Stimulated activated naive CD8-positive, alpha-beta T cell treated with anti-CD3 and anti-CD28 coated beads, Interleukin-15, Interleukin-2, amounts not matched to agents 100 U/mL and 50 U/mL, for 24 hours (primary cell): ENCODE measurements around the gene RNF7.
A peak's percentile ranks its signal among the peaks of the same experiment; 100 is the strongest.
"Not testable (repeated sequence)": the region's sequence is repeated elsewhere in the genome, so short reads cannot be mapped to it uniquely, and the experiment has no call there.

Experiments used
- ATAC-seq: fragments of 150-1000 bp; cut with Tn5 transposase; one replicate; pipeline ENCODE4 v1.10.0; 2021
- DNase-seq: peaks from one replicate; pipeline ENCODE4 v3.0.0; 2021

RNF7 gene

DNA sequence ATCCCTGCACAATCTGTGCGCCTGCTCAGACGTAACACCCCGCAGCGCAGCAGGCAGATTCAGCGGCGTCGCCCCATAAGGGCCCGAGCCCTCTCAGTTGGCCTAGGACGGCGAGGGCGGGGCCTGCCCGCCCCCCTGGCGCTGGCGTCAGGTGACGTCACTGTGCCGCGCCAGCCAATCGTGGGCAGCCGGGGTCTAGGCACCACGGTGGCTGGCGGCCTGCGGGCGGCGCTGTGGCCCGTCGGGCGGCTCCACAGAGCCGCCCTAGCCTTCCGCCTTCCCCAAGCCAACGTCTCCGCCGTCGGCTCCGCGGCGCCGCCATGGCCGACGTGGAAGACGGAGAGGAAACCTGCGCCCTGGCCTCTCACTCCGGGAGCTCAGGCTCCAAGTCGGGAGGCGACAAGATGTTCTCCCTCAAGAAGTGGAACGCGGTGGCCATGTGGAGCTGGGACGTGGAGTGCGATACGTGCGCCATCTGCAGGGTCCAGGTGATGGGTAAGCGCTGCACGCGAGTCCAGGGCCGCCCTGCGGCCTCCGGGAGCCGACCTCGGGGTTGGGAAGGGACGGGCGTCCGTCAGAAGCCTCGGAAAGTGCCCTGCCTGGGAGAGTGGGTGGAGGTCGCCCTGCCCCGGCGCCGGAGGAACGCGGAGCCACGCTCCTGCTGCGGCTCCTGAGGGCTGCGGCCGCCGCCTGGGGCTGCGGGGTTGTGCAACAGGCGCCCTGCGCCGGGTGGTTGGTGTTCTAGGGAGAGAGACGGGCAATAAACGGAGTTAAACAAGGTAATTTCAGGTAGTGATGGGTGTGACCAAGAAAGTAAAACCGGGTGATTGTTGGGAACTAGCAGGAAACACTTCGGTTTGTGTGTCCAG is at the start of gene RNF7:
Gene RNF7, plus strand, starts transcription at position 277 of the 869 bp plus-strand sequence. Its CDS starts 44 bp downstream, at position 321.
- ATAC-seq, result peak; percentile 97
- DNase-seq, result peak; percentile 97

DNA sequence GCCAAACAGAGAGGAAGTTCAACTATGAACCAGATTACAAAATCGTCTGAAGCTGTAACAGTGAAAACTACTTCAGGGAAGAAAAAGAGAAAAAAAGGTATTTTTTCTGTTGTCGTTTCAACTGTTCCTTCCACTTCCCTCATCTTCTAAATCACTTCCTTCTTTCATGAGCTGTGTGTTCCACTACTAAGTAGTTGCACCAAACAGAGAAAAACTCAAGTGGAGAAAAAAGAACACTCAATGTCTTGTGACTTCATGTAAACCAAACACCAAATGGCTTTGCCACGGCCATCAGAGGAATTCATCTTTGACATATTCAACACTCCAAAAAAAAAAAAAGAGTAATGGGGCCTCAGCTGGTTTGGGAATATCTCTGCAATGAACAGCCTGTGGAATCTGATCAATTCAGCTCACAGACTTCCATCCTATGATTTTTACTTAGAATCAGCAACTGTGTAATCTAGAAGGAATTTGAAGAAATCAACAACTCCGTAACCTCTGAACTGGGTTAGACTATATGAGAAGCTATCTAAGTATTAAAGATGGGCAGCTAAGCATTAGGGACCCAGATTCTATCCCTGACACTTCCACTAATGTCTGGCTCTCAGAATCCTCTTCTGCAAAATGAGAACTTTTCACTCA is 47.5 kb upstream of the RNF7 start:
- DNase-seq, result no peak
- ATAC-seq, result no peak

DNA sequence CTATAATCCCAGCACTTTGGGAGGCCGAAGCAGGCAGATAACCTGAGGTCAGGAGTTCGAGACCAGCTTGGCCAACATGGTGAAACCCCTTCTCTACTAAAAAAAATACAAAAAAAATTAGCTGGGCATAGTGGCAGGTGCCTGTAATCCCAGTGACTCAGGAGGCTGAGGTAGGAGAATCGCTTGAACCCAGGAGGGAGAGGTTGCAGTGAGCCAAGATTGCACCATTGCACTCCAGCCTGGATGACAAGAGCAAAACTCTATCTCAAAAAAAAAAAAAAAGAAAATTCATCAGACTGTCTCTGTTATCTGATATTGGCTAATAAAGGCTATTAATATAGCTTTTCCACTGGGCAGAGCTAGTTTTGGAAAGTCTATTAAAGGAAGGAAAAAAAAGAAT is 46.6 kb upstream of the RNF7 start:
- not testable (repeated sequence) for DNase-seq, ATAC-seq

DNA sequence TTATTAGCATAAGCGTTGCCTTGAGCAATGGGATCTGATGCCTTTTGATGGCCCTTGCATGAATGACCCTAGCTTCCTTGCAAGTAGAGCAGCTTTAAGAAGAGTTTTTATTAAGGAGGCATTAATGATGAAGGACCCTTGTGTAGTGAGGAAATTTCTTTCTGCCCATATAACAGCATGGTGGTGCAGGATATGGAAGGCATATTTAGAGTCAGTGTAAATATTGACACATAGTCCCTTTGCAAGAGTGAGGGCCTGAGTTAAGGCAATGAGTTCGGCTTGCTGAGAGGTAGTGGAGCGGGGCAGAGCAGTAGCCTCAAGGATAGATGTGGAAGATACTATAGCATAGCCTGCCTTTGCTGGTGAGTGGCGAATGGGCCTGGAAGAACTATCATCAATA is 45.1 kb upstream of the RNF7 start:
- not testable (repeated sequence) for DNase-seq, ATAC-seq

DNA sequence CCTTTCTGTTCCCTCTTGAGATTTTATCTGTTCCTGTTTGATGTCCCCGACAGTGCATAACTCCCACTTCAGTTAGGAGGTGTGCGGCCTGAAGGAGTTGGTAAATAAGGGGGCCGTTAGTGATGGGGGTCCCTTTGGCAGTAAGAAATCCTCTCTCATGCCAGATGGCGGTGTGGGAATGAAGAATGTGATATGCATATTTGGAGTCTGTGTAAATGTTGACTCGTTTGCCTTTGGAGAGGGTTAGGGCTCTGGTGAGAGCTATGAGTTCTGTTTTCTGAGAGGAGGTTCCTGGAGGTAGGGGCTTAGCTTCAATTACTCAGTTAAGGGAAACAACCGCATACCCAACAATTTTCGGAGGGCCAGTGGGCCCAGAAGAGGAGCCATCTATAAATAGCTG is 38.8 kb upstream of the RNF7 start:
- no peak for DNase-seq
- ATAC-seq, result no peak

DNA sequence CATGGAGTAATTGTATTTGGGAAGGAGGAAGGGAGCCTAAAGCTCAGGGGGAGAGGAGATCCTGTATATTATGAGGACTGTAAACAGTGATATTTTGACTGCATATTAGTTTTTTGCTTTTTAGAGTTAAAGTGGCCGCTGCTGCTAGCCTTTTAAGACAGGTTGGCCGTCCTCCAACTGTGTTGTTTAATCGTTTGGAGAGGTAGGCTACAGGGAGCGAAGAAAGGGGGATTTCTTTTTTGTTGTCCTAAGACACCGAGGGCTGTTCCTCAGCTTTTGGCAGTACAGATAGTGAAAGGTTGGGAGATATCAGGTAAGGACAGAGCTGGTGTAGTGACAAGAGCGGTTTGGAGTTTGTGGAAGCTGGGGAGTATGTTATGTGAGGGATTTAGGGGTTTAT is 38.2 kb upstream of the RNF7 start:
- ATAC-seq, result no peak
- no peak for DNase-seq

DNA sequence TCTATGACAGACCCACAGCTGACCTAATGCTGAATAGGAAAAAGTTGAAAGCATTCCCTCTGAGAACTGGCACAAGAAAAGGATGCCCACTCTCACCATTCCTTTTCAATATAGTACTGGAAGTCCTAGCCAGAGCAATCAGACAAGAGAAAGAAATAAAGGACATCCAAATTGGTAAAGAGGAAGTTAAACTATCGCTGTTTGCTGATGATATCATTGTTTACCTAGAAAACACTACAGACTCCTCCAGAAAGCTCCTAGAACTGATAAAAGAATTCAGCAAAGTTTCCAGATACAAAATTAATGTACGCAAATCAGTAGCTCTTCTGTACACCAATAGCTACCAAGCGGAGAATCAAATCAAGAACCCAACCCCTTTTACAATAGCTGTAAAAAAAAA is 34.7 kb upstream of the RNF7 start:
- not testable (repeated sequence) for DNase-seq, ATAC-seq

DNA sequence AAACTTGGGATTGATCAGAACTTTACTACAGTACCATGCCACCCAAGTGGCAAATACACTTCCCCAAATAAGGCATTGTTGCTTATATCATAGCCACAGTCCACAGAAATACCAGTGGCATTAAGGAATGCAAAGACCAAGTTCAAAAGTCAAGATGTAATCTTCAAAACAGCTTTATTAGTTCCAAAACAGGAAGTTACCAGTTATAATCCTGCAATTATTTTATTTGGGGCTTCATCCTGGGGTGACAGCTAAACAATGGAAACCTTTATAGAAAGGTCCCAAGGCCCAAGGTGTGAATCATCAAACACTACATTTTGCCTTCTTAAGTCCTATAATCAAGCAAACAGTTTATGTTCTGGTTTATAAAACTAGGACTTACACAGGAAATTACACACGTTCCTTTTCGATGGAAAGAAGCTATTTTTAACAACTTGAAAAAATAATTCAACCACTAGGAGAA is 30.3 kb upstream of the RNF7 start:
- no peak for ATAC-seq
- no peak for DNase-seq

DNA sequence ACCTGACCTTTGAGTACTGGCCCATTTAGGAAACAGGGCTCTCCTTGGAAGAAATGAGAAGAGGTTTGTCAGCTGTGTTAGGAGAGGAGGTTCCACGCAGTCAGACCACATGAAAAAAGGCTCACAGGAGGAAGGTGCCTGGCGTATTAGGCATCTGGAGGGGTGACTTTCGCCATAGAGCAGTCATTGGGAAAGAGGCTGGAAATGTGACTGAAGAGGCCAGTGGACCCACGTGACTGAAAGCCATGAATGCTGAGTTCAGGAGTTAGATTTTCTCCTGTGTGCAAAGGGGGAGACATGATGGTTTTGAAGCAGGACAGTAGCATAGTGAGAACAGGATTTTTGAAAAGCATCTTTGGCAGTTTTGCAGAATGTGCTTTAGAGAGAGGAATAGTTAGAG is 29.7 kb upstream of the RNF7 start:
- no peak for DNase-seq
- no peak for ATAC-seq

DNA sequence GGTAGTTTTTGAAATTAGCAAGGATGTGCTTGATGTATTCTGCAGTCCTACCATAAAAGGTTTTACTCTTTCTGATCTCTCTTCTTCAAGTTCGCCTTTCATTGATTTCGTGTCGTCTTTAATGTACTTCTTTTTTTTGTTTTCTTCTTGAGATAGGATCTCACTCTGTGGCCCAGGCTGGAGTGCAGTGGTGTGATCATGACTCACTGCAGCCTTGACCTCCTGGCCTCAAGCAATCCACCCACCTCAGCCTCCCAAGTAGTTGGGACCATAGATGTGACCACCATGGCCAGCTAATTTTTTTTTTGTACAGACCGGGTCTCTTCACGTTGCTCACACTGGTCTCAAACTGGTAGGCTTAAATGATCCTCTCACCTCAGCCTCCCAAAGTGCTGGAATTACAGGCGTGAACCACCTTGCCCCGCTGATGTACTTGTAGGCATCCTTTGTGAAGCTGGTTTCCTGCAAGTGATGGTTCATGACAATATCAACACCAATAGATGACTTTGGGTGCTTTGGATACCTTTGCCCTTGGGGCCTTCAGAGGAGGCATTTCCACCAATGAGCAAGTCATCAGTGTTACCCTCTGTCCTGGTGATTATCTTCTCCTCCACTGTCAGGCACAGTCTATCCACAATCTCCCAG is 28.9 kb upstream of the RNF7 start:
- no peak for ATAC-seq

DNA sequence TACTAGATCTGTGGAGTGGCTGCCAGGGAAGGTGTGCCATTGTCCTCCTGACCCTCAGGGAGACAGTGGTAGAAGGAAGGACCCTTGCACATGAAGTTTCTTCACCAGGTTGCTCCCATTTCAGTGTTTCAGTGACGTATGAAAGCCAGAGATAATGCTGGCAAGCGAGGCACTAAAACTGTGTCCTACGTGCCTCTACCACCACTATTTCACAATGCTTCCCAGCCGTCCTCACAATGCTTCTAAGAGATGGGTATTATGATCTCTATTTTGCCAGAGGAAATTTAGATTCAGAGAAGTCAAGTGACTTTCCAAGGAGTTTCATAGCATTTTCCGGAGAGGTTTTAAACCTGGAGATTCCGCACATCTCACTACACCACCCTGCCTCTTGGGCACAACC is 28.0 kb upstream of the RNF7 start:
- DNase-seq, result no peak
- no peak for ATAC-seq

More for the DNA sequence above, 28.9 kb upstream of the RNF7 start:
- DNase-seq, result no peak

DNA sequence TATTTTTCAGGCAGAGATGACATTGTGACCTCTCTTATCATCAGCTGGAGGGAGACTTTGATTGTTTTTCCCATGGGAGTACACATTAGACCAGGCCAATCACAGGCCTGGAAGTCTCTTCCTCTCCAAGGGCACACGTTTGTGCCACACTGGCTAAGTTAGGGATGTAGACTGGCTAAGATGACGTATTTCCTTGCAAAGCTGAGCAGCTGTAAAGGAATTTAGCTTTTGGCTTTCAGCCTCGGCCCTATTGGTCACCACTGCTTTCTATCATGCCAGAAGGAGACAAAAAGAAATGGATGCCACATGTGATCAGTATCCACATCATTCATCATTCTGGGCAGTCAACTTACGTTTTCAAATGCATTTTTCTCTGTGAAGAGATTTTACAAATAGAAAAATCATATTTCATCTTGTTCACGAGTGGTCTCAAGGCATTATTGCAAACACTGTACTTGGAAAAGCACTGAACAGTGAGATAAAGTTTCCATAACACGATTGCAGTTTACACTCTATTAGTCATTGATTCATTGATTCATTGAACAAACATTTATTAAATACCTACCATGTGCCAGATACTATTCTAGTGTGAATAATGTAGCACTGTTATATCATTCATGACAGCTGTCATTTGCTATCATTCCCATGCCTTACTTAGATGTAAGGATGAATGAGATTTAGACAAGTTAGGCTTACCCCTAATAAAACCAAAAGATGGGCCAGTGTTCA is 27.0 kb upstream of the RNF7 start:
- DNase-seq, result no peak
- no peak for ATAC-seq

DNA sequence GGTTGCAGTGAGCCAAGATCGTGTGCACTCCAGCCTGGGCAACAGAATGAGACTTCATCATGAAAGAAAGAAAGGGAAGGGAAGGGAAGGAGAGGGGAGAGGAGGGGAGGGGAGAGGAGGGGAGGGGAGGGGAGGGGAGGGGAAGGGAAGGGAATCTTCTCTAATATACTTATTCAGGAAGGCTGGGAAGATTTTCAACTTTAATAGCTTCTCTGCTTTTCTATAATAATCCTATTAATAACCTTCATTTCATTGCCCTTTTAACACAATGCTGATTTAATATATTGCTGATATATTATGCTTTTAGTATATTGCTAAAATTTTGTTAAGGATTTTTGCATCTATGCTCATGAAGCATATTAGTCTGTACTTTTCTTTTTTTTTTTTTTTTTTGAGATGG is 23.4 kb upstream of the RNF7 start:
- ATAC-seq (no peak), DNase-seq (no peak)

DNA sequence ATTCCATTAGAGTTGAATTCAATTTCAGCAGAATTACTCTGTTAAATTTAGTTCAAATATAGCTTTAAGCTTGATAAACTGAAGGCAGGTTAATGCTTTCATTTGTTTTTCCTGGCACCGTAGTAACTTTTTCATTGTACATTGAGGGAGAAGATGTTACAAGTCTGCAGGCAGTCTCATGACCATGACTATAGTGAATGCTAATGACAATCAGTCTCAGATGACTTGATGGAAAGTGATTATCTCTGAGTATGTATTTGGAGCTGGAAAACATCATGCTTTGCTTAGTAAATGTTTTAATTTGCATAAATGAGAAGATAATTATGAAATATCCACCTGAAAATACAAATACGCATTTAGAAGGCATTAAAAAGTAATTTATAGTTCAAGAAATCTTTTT is 16.0 kb upstream of the RNF7 start:
- no peak for DNase-seq

DNA sequence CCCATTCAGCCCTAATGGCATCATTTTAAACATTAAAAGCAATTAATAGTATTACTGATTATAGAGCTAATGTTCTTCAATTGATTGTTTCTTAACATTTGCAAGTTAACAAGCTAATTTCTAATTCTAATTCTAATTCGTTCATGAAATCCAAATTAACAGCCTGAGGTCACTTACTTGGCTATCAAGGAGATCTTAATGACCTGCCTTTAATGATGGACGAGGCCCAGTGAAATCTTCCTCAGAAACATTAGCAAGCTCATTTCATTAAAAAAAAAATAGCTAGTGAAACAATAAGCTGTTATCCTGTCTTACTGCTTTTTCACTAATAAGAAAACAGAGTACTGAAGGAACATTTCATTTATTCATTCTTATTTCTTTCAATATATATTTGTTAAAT is 15.4 kb upstream of the RNF7 start:
- no peak for ATAC-seq
- no peak for DNase-seq

More for the DNA sequence above, 16.0 kb upstream of the RNF7 start:
- no peak for ATAC-seq

DNA sequence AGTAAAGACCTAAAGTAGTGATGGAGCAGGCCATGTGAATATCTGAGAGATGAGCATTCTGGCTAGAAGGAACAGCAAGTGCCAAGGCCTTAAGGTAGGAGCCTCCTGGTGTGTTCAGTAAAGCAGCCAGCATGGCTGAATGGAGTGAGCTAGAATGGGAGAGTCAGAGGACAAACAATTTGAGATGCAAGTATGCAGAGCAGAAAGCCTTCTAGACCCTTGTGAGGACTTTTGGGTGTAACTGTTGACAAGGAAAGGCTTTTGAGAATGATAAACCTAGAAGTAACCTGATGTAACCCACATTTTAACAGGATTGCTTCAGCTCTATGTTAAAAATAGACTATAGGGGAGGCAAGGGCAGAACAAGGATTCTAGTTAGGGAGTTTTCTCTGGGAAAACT is 14.8 kb upstream of the RNF7 start:
- ATAC-seq (no peak), DNase-seq (no peak)

DNA sequence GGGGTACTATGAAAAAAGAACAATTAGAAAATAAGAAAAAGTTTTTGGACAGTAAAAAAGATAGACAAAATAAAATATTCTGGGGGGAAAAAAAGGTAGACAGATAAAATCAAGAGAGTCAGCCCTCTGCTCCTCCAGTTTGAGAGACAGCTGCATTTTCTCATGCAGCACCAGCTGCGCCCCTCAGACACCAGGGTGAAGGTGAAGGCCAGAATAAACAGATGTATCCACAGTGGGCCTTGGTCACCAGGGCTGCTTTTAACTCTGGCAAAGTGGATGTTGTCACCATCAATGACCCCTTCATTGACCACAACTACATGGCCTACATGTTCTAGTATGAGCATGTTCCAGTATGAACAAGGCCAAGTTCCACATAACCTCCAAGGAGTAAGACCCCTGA is 13.9 kb upstream of the RNF7 start:
- no peak for ATAC-seq
- no peak for DNase-seq

DNA sequence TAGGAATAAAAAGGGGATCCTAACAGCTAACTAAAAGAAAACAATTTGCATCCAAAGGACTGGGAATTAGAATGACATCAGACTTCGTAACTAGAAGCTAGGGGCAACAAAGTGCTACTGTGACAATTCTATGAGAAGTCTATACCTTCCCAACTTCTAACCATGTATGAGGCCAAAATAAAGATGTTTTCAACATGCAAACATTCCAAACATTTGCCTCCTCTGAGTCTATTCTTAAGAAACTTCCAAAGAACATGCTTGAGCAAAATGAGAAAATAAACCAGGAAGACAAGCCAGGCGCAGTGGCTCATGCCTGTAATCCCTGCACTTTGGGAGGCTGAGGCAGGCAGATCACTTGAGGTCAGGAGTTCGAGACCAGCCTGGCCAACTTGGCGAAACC is 13.1 kb upstream of the RNF7 start:
- DNase-seq, result no peak
- no peak for ATAC-seq

DNA sequence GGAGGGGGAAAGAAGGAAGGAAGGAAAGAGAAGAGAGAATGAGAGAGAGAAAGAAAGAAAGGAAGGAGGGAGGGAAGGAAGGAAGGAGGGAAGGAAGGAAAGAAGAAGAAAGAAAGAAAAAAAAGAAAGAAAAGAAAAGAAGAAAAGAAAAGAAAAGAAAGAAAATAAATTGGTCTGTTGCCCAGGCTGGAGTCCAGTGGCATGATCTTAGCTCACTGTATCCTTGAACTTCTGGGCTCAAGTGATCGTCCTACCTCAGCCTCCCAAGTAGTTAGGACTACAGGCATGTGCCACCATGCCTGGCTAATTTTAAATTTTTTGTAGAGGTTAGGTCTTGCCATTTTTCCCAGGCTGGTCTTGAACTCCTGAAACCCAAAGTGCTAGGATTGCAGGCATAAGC is 11.6 kb upstream of the RNF7 start:
- ATAC-seq, result no peak
- DNase-seq, result no peak

DNA sequence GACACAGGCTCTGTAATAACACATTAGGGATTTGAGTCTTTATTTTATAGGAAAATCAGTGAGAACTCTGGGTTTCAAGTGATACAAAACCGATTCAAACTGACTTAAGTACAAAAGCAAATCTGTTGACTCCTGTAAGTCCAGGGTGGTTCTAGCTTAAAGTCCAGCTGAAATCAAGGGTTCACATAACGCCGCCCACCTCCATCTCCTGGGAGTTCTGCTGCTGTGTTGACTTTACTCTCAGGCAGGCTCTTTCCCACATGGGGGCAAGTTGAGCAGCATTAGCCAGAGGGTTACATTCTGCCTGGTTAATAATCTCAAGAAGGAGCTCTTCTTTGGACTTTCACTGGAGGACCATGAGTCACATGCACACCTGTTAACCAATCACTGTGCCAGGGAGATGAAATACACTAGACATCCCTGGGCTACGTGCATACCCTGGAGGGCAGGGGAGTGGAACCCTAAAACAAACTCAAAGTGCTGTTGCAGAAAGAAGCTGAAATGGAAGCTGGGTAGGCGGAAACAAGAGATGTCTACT is 9.7 kb upstream of the RNF7 start:
- DNase-seq (no peak), ATAC-seq (no peak)

DNA sequence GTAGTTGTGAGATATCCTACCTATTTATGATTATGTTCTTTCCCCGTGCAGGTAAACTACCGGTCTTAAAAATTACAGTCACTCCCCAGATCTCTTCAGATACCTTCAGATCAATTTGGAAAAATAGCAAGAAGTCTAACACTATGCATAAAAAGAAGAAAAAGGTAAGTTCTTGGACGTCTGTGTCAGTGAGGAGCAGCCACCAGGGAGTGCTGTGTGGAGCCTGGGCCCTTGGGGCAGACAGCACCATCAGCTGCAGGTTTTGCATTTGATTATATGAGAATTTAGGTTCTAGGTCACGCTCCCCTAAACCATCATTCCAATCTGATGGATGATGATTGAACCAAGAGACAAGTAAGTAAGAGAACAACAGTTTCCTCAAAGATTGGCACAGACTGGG is 8.9 kb upstream of the RNF7 start:
- DNase-seq (no peak), ATAC-seq (no peak)

DNA sequence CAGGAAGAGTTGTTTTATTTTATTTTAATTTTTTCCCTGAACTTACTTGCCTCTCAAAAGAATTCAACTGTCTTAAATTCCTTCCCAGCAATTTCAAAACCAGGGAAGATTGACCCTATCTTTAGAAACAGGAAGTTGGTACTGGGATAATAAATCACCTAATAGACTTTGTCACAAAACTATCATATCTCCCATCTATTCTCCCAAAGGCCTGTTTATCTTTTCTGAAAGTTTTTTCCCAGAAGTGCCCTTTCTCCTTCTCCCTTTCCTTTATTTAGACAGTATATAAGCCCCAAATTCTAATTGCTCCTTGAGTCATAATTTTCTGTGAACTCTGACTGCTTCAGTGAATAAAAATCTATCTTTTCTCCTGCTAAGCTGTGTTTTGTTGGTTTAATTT is 2.9 kb upstream of the RNF7 start:
- ATAC-seq (no peak), DNase-seq (no peak)
